ENCODE results near the gene CDK5RAP1.

- TF ChIP-seq CTCF (IDR thresholded peaks at IDR 0.05) = no peak
- no peak for TF ChIP-seq EP300 (IDR thresholded peaks at IDR 0.05)
- TF ChIP-seq POLR2AphosphoS5 (IDR thresholded peaks at IDR 0.05) = no peak
These were observed 56.0 kb downstream of the CDK5RAP1 start for GRCh38 chr20:33345342-33345741.
